Vagina (tissue), 2 donors: Measurements from ENCODE around the gene POU2AF3. TPM values are rescaled to one million over a fixed set of nuclear protein-coding genes. Genes with fewer than 3 reads are reported as not detected.

Experiments used
- DNase-seq, 2 donors: peaks; one replicate each; pipeline ENCODE4 v3.0.0-alpha.2; 2017; ENCODE audit errors: extremely low spot score in 2 of 2
- H3K27ac ChIP-seq: fragments of 200-600 bp; sonication (generic); one replicate; pipeline ENCODE4 v1.5.1; 2019
- H3K27me3 ChIP-seq: fragments of 200-600 bp; sonication (generic); one replicate; pipeline ENCODE4 v1.5.1; 2019
- H3K36me3 ChIP-seq, 2 donors: fragments of 200-600 bp; sonication (generic); one replicate each; pipeline ENCODE4 v1.5.1; 2017 to 2019
- H3K4me1 ChIP-seq: fragments of 200-600 bp; sonication (generic); one replicate; pipeline ENCODE4 v1.5.1; 2019
- H3K4me3 ChIP-seq, 2 donors: fragments of 200-600 bp; sonication (generic); 1 replicate in 1 of 2; 2 replicates in 1 of 2; pipeline ENCODE4 v1.5.1; 2016 to 2019
- H3K9me3 ChIP-seq: fragments of 200-600 bp; sonication (generic); one replicate; pipeline ENCODE4 v1.5.1; 2019
- CTCF ChIP-seq, 3 experiments: fragments of 450-650 bp in 2 of 3; fragments of 200-600 bp in 1 of 3; sonication (generic) in 1 of 3; IDR thresholded peaks; one replicate each; pipeline ENCODE4 v1.5.1; 2017 to 2019; ENCODE audit warnings: antibody characterized with exemption in 3 of 3, mild to moderate bottlenecking in 2 of 3, moderate library complexity in 2 of 3
- POLR2A ChIP-seq, 2 donors: fragments of 450-650 bp; IDR thresholded peaks; one replicate each; pipeline ENCODE4 v1.6.1; 2017; ENCODE audit warnings: antibody characterized with exemption in 2 of 2, mild to moderate bottlenecking in 2 of 2, moderate library complexity in 2 of 2
- POLR2AphosphoS5 ChIP-seq, 2 donors: sonication (generic); formaldehyde crosslinking; IDR thresholded peaks; one replicate each; pipeline ENCODE4 v1.9.0; 2017; ENCODE audit warnings: antibody characterized with exemption in 2 of 2, mild to moderate bottlenecking in 2 of 2, low read depth in 1 of 2; ENCODE audit not compliant: insufficient read depth in 1 of 2
- intact Hi-C: fragments of 100-400 bp; cut with DNase I; formaldehyde crosslinking; loops from one replicate; pipeline ENCODE4 v1.15.1; 2023
- total RNA-seq: library from RNA; depleted of rRNA; stranded (reverse); fragments of >200 nt; gene quantifications from one replicate; pipeline ENCODE4 v1.2.3, GENCODE V29; 2016

Gene POU2AF3
- total RNA-seq, 1 donor from 2014 or later, result 3.2 TPM

- H3K36me3 ChIP-seq, result no peaks in the 10 kb centered on the region
- H3K27ac ChIP-seq, result no peak overlapping the region
- DNase-seq, result no peak
- intact Hi-C loops, result no loop called here
- H3K9me3 ChIP-seq, result no peaks in the 10 kb centered on the region
- H3K4me3 ChIP-seq, result no peak overlapping the region
- H3K27me3 ChIP-seq, result no peaks in the 10 kb centered on the region
- H3K4me1 ChIP-seq, result peaks cover 9% of the 10 kb centered on the region
- TF ChIP-seq POLR2A (IDR thresholded peaks at IDR 0.05), result no peak
- TF ChIP-seq CTCF (IDR thresholded peaks at IDR 0.05), result no peak
- no peak for TF ChIP-seq POLR2AphosphoS5 (IDR thresholded peaks at IDR 0.05; ENCODE audit: insufficient read depth in 1 of 2, low read depth in 1 of 2)
Measured at GRCh38 chr11:111352231-111352746, 53.9 kb downstream of the POU2AF3 start.

- TF ChIP-seq POLR2AphosphoS5 (IDR thresholded peaks at IDR 0.05; ENCODE audit: insufficient read depth in 1 of 2, low read depth in 1 of 2), result no peak
- TF ChIP-seq CTCF (IDR thresholded peaks at IDR 0.05), result no peak
- no peak for TF ChIP-seq POLR2A (IDR thresholded peaks at IDR 0.05)
- H3K4me3 ChIP-seq, result no peak overlapping the region
- H3K36me3 ChIP-seq, result no peaks in the 10 kb centered on the region
- H3K4me1 ChIP-seq, result peaks cover 3% of the 10 kb centered on the region
- no peaks in the 10 kb centered on the region for H3K27me3 ChIP-seq
- intact Hi-C loops, result no loop called here
- DNase-seq, result peak in 1 of 2 donors; percentile 67
- no peak overlapping the region for H3K27ac ChIP-seq
- no peaks in the 10 kb centered on the region for H3K9me3 ChIP-seq
Measured at GRCh38 chr11:111352935-111353710, 54.8 kb downstream of the POU2AF3 start.

- no peak for DNase-seq
- intact Hi-C loops, result no loop called here
- no peak overlapping the region for H3K27ac ChIP-seq
Measured at GRCh38 chr11:111353776-111354600, 55.6 kb downstream of the POU2AF3 start.

GRCh38 chr11:111354601-111354891 is 56.2 kb downstream of the POU2AF3 start:
- no peaks in the 10 kb centered on the region for H3K27me3 ChIP-seq
- no peak overlapping the region for H3K27ac ChIP-seq

More at GRCh38 chr11:111353776-111354600, 55.6 kb downstream of the POU2AF3 start:
- Histone ChIP-seq H3K4me3 (no peak overlapping the region), H3K4me1 (peaks cover 3% of the 10 kb centered on the region), H3K27me3 (no peaks in the 10 kb centered on the region), H3K9me3 (no peaks in the 10 kb centered on the region), H3K36me3 (no peaks in the 10 kb centered on the region)
- TF ChIP-seq POLR2A (IDR thresholded peaks at IDR 0.05), result no peak
- TF ChIP-seq POLR2AphosphoS5 (IDR thresholded peaks at IDR 0.05; ENCODE audit: insufficient read depth in 1 of 2, low read depth in 1 of 2), result no peak
- TF ChIP-seq CTCF (IDR thresholded peaks at IDR 0.05), result no peak

More at GRCh38 chr11:111354601-111354891, 56.2 kb downstream of the POU2AF3 start:
- no peaks in the 10 kb centered on the region for H3K36me3 ChIP-seq
- H3K9me3 ChIP-seq, result no peaks in the 10 kb centered on the region
- peak in 1 of 2 donors; percentile 83 for DNase-seq
- no peak overlapping the region for H3K4me3 ChIP-seq
- TF ChIP-seq CTCF (IDR thresholded peaks at IDR 0.05) (no peak), POLR2AphosphoS5 (IDR thresholded peaks at IDR 0.05; ENCODE audit: insufficient read depth in 1 of 2, low read depth in 1 of 2) (no peak), POLR2A (IDR thresholded peaks at IDR 0.05) (no peak)
- intact Hi-C loops, result no loop called here
- peaks cover 3% of the 10 kb centered on the region for H3K4me1 ChIP-seq
